T-cell (primary cell): ENCODE results near the gene FBRSL1. TPM values are rescaled to one million over a fixed set of nuclear protein-coding genes. Genes with fewer than 3 reads are reported as not detected.

Source experiments
- ATAC-seq, 4 experiments: fragments of 200-7000 bp in 3 of 4; fragments of 150-1000 bp in 1 of 4; cut with Tn5 transposase; replicated peaks in 1 of 4; 1 replicate in 3 of 4; 2 replicates in 1 of 4; pipeline ENCODE4 v1.10.0; 2021; ENCODE audit warnings: moderate library complexity in 3 of 4, mild to moderate bottlenecking in 2 of 4, moderate number of reproducible peaks in 1 of 4
- CTCF ChIA-PET, 2 donors: fragments of 300-600 bp; sonication (Branson Sonifier 250); formaldehyde crosslinking; loops; one replicate each; lab custom pipeline; 2022; ENCODE audit warnings: antibody characterized with exemption in 2 of 2; lab: Charles Lee
- POLR2A ChIA-PET, 2 donors: fragments of 300-600 bp; sonication (Branson Sonifier 250); formaldehyde crosslinking; loops; one replicate each; lab custom pipeline; 2022; ENCODE audit warnings: antibody characterized with exemption in 2 of 2; lab: Charles Lee
- DNase-seq, 35 experiments: peaks; one replicate each; pipeline versions ENCODE4 v3.0.0 to v3.0.0-alpha.2; 2013 to 2023
- H3K27ac ChIP-seq: one replicate; pipeline ENCODE4 v1.5.1; 2013; ENCODE audit warnings: low read length
- H3K27me3 ChIP-seq, 2 experiments: replicated peaks in 1 of 2; 1 replicate in 1 of 2; 2 replicates in 1 of 2; pipeline versions ENCODE4 v1.6.1 to v1.7.0; 2013; ENCODE audit warnings: low read length in 1 of 2, mixed read lengths in 1 of 2; ENCODE audit not compliant: control insufficient read depth in 2 of 2, insufficient read depth in 2 of 2; ENCODE audit errors: extremely low read depth in 1 of 2
- H3K36me3 ChIP-seq, 2 donors: 1 replicate in 1 of 2; 2 replicates in 1 of 2; pipeline versions ENCODE4 v1.6.1 to v1.7.0; 2013; ENCODE audit warnings: low read length in 1 of 2; ENCODE audit not compliant: control insufficient read depth in 2 of 2, insufficient read depth in 1 of 2; ENCODE audit errors: extremely low read depth in 1 of 2
- H3K4me1 ChIP-seq, 2 experiments: 1 replicate in 1 of 2; 2 replicates in 1 of 2; pipeline versions ENCODE4 v1.6.1 to v1.7.0; 2013; ENCODE audit warnings: low read length in 2 of 2, mixed read lengths in 1 of 2; ENCODE audit not compliant: insufficient read depth in 2 of 2, control insufficient read depth in 1 of 2; ENCODE audit errors: extremely low read depth in 1 of 2
- H3K4me3 ChIP-seq, 2 donors: 1 replicate in 1 of 2; 2 replicates in 1 of 2; pipeline versions ENCODE4 v1.5.1 to v1.7.0; 2013; ENCODE audit warnings: mild to moderate bottlenecking in 2 of 2, low read length in 1 of 2, moderate library complexity in 1 of 2; ENCODE audit not compliant: control insufficient read depth in 1 of 2; ENCODE audit errors: extremely low read depth in 1 of 2
- H3K9me3 ChIP-seq: 2 replicates; pipeline ENCODE4 v1.7.0; 2013
- H3K27ac Mint-ChIP-seq, 2 donors: one replicate each; pipeline ENCODE4 v1.8.0; 2020 to 2021; ENCODE audit warnings: mild to moderate bottlenecking in 2 of 2, mixed read lengths in 2 of 2
- H3K27me3 Mint-ChIP-seq, 2 donors: one replicate each; pipeline ENCODE4 v1.8.0; 2021 to 2022; ENCODE audit warnings: mixed read lengths in 2 of 2
- H3K36me3 Mint-ChIP-seq: one replicate; pipeline ENCODE4 v1.8.0; 2021; ENCODE audit warnings: mixed read lengths
- H3K4me1 Mint-ChIP-seq, 3 donors: one replicate each; pipeline ENCODE4 v1.8.0; 2020 to 2022; ENCODE audit warnings: mixed read lengths in 3 of 3, mild to moderate bottlenecking in 1 of 3
- H3K4me3 Mint-ChIP-seq, 3 donors: one replicate each; pipeline ENCODE4 v1.8.0; 2020 to 2022; ENCODE audit warnings: mild to moderate bottlenecking in 3 of 3, mixed read lengths in 3 of 3, moderate library complexity in 3 of 3
- H3K9me3 Mint-ChIP-seq, 3 donors: one replicate each; pipeline ENCODE4 v1.8.0; 2020 to 2022; ENCODE audit warnings: mixed read lengths in 3 of 3
- WGBS: methylation state at CpG from one replicate; pipeline ENCODE4 v1.1.5; 2013; ENCODE audit warnings: missing lambda C conversion rate; ENCODE audit not compliant: insufficient coverage; 5-methylcytosine and 5-hydroxymethylcytosine counted together
- total RNA-seq, 35 experiments: library from RNA in 6 of 35; stranded (reverse) in 6 of 35; fragments of 120-200 nt in 1 of 35; gene quantifications; one replicate each; pipeline versions ENCODE4 v1.2.1 to v1.2.4 and lab custom pipeline; 2013 to 2026

The FBRSL1 gene
- total RNA-seq, 5 donors from 2014 or later (not counting 1 experiment from before 2014, with no cell fraction given), result 82.1 to 114 (median 99.3) TPM

GRCh38 chr12:132508860-132509732 lies 19.1 kb downstream of the FBRSL1 start:
- Histone ChIP-seq H3K9me3 (no peaks in the 10 kb centered on the region), H3K27me3 (peaks cover 0 to 26% of the 10 kb centered on the region in 2 experiments), H3K4me3 (no peak overlapping the region), H3K4me1 (peaks cover 13 to 47% of the 10 kb centered on the region in 2 experiments), H3K36me3 (peaks cover 8 to 30% of the 10 kb centered on the region in 2 donors), H3K27ac (no peak overlapping the region)
- Mint-ChIP-seq H3K27ac (no peak overlapping the region), H3K9me3 (no peaks in the 10 kb centered on the region), H3K4me3 (no peak overlapping the region), H3K4me1 (peaks cover 30 to 36% (median 32%) of the 10 kb centered on the region in 3 donors), H3K27me3 (no peaks in the 10 kb centered on the region), H3K36me3 (peaks cover 4% of the 10 kb centered on the region)
- ATAC-seq, result no peak
- POLR2A ChIA-PET, result no interaction called here
- DNase-seq, result no peak
- WGBS, result 75% methylated on average over 53 of the region's 53 CpGs
- CTCF ChIA-PET, result no interaction called here

DNA sequence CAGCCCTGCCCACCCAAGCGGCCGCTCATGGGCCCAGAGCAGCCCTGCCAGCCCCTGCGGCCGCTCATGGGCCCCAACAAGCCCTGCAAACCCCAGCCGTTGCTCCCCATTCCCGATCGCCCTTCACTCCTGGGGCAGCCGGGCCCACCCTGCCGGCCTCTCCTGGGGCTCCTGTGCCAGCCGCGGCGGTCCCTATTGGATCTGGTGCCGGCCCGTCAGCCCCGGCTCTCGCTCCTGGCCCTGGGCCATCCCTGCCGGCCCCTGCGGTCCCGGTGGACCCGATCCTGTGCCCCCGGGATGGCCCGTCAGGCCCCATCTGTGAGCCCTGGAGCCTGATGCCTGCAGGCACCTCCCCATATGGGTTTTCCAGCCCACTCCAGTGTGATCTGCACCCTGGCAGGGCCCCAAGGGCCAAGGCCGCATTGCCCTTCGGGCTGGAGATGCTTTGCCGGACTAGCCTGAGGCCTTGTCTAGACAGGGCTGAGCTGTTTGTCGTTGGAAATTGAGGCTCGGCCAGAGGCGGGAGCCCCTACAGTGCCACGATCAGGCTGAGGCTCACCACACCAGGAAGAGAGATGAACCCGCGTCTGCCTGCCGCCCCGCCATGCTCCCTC lies 20.3 kb downstream of the FBRSL1 start:
- ChIA-PET CTCF (no interaction called here), POLR2A (no interaction called here)
- H3K27ac ChIP-seq, result no peak overlapping the region
- WGBS, result 72% methylated on average over 33 of the region's 33 CpGs
- no peaks in the 10 kb centered on the region for H3K27me3 Mint-ChIP-seq
- peaks cover 8% of the 10 kb centered on the region for H3K36me3 Mint-ChIP-seq
- ATAC-seq (no peak), DNase-seq (no peak)
- H3K9me3 Mint-ChIP-seq, result no peaks in the 10 kb centered on the region
- peaks cover 22 to 28% (median 25%) of the 10 kb centered on the region in 3 donors for H3K4me1 Mint-ChIP-seq
- no peak overlapping the region for H3K4me3 Mint-ChIP-seq
- H3K4me1 ChIP-seq, result peaks cover 13 to 35% of the 10 kb centered on the region in 2 experiments
- H3K27ac Mint-ChIP-seq, result no peak overlapping the region
- H3K4me3 ChIP-seq, result no peak overlapping the region
- H3K36me3 ChIP-seq, result peaks cover 8 to 33% of the 10 kb centered on the region in 2 donors
- H3K9me3 ChIP-seq, result no peaks in the 10 kb centered on the region
- peaks cover 0 to 26% of the 10 kb centered on the region in 2 experiments for H3K27me3 ChIP-seq

DNA sequence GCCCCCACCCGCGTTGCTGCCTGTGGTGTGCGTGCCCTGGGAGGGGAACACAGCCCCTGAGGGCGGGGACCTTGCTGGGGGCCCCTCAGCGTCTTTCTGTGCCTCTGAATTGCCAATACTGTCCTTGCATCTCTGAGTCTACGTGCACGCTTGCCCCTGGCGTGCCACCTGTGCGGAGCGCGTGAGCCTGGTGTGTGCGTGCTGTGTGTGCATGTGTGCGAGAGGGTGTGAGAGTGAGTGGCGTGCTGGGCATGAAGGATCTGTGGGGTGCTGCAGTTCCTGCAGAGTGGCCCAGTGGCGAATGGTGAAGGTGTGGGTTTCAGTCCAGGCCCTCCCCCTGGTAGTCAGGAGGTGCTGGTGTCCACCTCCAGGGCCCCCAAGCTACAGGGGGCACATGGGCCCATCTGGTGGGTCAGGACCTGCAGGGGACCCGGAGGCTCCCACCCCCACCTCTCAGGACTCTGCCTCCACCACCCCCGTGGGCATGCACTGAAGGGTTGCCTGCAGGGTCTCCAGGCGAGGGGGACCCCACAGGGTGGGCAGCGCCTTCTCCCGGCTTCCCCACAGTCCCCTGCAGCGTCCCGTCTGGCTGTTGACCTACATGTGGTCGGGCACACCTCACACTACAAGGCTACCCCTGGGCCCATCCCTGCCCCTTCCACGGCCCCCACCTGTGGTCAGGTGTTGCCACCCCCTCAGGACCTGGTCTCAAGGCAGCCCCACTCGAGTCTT lies 21.0 kb downstream of the FBRSL1 start:
- Histone ChIP-seq H3K9me3 (no peaks in the 10 kb centered on the region), H3K4me1 (peaks cover 10 to 28% of the 10 kb centered on the region in 2 experiments), H3K27me3 (peaks cover 0 to 26% of the 10 kb centered on the region in 2 experiments), H3K4me3 (no peak overlapping the region), H3K27ac (no peak overlapping the region), H3K36me3 (peaks cover 8 to 33% of the 10 kb centered on the region in 2 donors)
- no peaks in the 10 kb centered on the region for H3K27me3 Mint-ChIP-seq
- H3K27ac Mint-ChIP-seq, result no peak overlapping the region
- no peak overlapping the region for H3K4me3 Mint-ChIP-seq
- ChIA-PET CTCF (no interaction called here), POLR2A (no interaction called here)
- no peaks in the 10 kb centered on the region for H3K9me3 Mint-ChIP-seq
- ATAC-seq, result no peak
- WGBS, result 89% methylated on average over 24 of the region's 25 CpGs
- peaks cover 13% of the 10 kb centered on the region for H3K36me3 Mint-ChIP-seq
- no peak for DNase-seq
- peaks cover 16 to 23% (median 20%) of the 10 kb centered on the region in 3 donors for H3K4me1 Mint-ChIP-seq

DNA sequence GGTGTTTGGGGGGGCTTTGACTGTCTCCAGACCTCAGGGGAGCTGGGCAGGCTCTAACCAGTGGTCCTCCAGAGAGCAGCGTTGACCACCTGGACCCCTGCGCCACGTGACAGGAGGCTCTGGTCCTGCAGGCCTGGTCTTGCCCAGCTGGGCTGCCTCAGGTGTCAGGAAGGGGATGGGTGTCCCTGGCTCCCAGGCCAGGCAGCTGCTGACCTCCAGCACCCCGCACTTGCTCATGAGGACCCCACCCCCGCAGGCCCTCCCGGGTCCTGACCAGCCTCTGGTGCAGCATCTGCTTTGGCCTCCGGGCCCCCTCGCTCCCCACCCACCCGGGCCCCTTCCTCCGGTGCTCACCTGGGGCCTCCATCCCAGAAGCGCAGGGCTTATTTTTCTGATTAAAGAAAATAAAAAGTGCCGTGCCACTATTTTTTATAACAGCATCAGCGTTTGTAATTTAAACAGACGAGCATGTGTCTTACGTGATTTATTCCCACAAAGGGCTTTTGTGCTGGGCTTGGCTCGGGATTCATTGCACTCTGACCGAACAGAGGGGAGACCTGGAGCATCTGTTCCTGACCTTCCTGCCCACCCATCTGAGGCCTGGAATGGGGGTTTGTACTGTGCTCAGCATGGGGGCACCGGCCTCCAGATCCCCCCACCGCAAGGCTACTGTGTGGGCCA lies 21.7 kb downstream of the FBRSL1 start:
- peaks cover 0 to 26% of the 10 kb centered on the region in 2 experiments for H3K27me3 ChIP-seq
- DNase-seq (no peak), ATAC-seq (no peak)
- peaks cover 7 to 21% of the 10 kb centered on the region in 2 experiments for H3K4me1 ChIP-seq
- peaks cover 8 to 33% of the 10 kb centered on the region in 2 donors for H3K36me3 ChIP-seq
- Mint-ChIP-seq H3K9me3 (no peaks in the 10 kb centered on the region), H3K4me3 (no peak overlapping the region), H3K27ac (no peak overlapping the region), H3K4me1 (peaks cover 8 to 15% (median 12%) of the 10 kb centered on the region in 3 donors), H3K27me3 (no peaks in the 10 kb centered on the region), H3K36me3 (peaks cover 16% of the 10 kb centered on the region)
- no peak overlapping the region for H3K27ac ChIP-seq
- CTCF ChIA-PET, result no interaction called here
- 93% methylated on average over 18 of the region's 19 CpGs for WGBS
- H3K4me3 ChIP-seq, result no peak overlapping the region
- no peaks in the 10 kb centered on the region for H3K9me3 ChIP-seq
- POLR2A ChIA-PET, result no interaction called here

DNA sequence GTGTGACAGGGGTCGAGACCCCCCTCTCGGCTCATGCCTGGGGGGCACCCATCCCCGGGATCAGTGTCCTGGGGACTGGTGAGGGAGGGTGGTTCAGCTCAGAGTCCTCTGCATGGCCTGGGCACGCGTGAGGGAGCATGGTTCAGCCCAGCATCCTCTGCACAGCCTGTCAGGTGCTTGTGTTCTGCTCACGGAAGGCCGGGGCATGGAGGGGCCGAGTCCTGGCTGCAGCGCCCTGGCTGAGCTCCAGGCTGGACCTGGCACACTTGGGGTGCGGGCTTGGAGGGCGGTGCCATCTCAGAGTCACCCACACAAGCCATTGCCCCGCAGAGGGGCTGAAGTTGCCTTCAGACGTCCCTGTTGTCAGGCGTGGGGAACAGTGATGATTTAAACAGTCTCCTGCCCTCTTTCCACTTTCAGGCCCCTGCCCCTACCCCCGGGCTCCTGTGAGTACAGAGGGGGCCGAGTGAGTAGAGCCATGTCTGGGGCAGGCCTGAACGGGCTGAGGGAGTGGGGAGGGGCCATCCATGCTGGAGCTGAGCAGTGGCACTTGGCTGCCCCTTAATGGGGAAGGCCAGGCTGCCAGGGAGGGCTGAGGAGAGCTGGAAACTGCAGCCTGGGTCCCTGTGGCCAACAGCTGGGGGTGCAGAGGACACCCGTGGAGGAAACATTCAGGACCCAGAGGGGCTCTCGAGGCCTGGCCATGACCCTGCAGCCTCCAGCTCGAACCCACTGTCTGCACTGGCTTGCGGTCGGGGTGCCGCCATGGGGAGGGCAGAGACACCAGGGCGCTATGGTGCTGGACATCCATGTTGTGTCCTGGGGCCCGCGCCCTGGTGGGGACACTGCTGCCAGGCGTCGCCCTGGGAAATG lies 22.5 kb downstream of the FBRSL1 start:
- CTCF ChIA-PET, result no interaction called here
- peaks cover 19% of the 10 kb centered on the region for H3K36me3 Mint-ChIP-seq
- no peak overlapping the region for H3K27ac ChIP-seq
- no peaks in the 10 kb centered on the region for H3K9me3 Mint-ChIP-seq
- WGBS, result 94% methylated on average over 23 of the region's 28 CpGs
- POLR2A ChIA-PET, result no interaction called here
- H3K27me3 ChIP-seq, result peaks cover 0 to 26% of the 10 kb centered on the region in 2 experiments
- no peaks in the 10 kb centered on the region for H3K27me3 Mint-ChIP-seq
- H3K4me1 Mint-ChIP-seq, result peaks cover 2 to 11% (median 5%) of the 10 kb centered on the region in 3 donors
- no peak overlapping the region for H3K4me3 Mint-ChIP-seq
- H3K4me1 ChIP-seq, result peaks cover 4 to 13% of the 10 kb centered on the region in 2 experiments
- H3K36me3 ChIP-seq, result peaks cover 8 to 33% of the 10 kb centered on the region in 2 donors
- H3K4me3 ChIP-seq, result no peak overlapping the region
- ATAC-seq (no peak), DNase-seq (no peak)
- no peaks in the 10 kb centered on the region for H3K9me3 ChIP-seq
- no peak overlapping the region for H3K27ac Mint-ChIP-seq
